Measurements from ENCODE around the gene DRD3.
A peak's percentile ranks its signal among the peaks of the same experiment; 100 is the strongest.

DRD3 gene

DNA sequence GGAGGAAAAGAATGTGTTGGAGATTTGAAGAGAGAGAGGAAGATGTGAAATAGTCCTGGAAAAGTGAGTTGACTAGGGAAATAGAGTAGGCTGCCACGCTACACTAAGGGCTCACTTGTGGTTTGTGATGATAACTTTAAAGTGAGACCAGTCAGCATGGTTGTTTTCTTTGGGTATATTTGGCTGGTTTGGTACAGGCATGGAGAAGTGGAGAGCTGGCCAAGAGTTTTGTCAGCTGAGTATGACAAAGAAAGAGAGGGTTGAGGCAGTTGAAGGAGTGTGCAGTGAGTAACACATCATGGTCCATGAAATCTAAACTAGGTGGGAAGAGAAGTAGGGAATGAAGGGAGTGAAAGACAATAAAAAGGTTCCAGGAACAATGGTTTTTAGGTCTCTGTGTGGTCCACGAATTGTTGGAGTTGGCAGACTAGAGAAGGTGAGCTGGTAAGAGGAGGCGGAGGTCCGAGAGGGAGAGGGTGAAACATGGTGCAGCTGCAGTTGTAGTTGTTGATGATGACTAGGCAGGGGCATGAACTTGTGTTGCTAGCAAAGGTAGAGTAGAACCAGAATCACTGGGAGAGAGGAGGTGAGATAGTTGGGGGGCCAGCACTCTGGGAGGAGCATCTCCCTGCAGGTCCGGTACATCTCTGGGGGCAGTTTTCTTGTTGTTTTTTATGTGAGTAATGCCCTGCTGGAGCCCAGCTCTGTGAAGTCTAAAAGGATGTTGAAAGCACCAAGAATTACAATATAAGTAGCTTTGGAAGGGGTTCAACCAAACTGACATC lies 37.5 kb upstream of the DRD3 start:
- Histone ChIP-seq H3K36me3 (ENCODE audit: control insufficient read depth, insufficient read depth, low read length) (no peaks in the 10 kb centered on the region), H3K4me1 (ENCODE audit: control insufficient read depth, insufficient read depth, low read length, poor library complexity, severe bottlenecking) (peaks cover 48% of the 10 kb centered on the region), H3K4me3 (ENCODE audit: insufficient read depth, low read depth, low read length, poor library complexity, severe bottlenecking) (no peak overlapping the region), H3K9me3 (ENCODE audit: control insufficient read depth, low read length) (no peaks in the 10 kb centered on the region), H3K27me3 (replicated peaks; ENCODE audit: control insufficient read depth, insufficient read depth, low read length, poor library complexity, severe bottlenecking) (no peaks in the 10 kb centered on the region), H3K27ac (ENCODE audit: insufficient read depth, low read length, poor library complexity, severe bottlenecking) (peak overlapping the region; percentile 93)
- no peak for DNase-seq

DNA sequence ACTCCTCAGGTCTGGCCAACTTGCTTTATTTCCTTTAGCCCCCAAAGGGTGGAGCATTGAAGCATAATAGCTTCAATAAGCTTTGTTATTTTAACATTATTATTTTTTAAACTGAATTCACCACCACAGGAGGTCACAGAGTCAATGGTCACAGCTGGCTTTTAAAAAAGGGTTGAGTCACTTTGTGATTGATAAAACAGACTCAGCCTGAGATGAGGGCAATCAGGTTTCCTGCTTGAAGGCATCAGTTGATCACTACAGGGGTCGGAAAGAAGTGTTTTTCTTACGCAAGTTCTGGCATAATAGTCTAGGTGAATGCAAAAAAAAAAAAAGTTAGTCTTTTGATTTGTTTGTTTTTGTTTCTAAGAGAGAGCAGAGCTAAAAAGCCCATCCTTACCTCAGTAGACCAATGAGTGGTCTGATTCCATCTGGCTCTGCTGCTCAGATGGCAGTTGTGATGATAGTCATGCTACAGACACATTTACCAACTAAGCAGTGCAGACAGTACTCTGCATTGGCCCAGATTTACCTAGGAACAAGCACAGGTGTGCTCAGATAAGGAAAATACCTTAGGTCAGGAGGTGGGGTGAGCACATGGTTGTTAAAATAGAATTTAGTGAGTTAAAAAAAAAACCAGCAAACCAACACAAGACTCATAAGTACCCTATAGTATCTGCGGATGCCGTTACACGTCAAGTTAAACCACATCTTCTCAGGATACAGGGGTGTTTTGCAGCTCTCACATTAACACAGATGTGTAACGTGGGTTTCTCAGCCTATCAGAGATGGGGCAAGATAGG lies 35.9 kb upstream of the DRD3 start:
- Histone ChIP-seq H3K36me3 (ENCODE audit: control insufficient read depth, insufficient read depth, low read length) (no peaks in the 10 kb centered on the region), H3K4me1 (ENCODE audit: control insufficient read depth, insufficient read depth, low read length, poor library complexity, severe bottlenecking) (peaks cover 42% of the 10 kb centered on the region), H3K27me3 (replicated peaks; ENCODE audit: control insufficient read depth, insufficient read depth, low read length, poor library complexity, severe bottlenecking) (no peaks in the 10 kb centered on the region), H3K9me3 (ENCODE audit: control insufficient read depth, low read length) (no peaks in the 10 kb centered on the region), H3K4me3 (ENCODE audit: insufficient read depth, low read depth, low read length, poor library complexity, severe bottlenecking) (peak overlapping the region; percentile 35), H3K27ac (ENCODE audit: insufficient read depth, low read length, poor library complexity, severe bottlenecking) (peak overlapping the region; percentile 93)
- peak; percentile 26 to 36 (median 34) for DNase-seq

DNA sequence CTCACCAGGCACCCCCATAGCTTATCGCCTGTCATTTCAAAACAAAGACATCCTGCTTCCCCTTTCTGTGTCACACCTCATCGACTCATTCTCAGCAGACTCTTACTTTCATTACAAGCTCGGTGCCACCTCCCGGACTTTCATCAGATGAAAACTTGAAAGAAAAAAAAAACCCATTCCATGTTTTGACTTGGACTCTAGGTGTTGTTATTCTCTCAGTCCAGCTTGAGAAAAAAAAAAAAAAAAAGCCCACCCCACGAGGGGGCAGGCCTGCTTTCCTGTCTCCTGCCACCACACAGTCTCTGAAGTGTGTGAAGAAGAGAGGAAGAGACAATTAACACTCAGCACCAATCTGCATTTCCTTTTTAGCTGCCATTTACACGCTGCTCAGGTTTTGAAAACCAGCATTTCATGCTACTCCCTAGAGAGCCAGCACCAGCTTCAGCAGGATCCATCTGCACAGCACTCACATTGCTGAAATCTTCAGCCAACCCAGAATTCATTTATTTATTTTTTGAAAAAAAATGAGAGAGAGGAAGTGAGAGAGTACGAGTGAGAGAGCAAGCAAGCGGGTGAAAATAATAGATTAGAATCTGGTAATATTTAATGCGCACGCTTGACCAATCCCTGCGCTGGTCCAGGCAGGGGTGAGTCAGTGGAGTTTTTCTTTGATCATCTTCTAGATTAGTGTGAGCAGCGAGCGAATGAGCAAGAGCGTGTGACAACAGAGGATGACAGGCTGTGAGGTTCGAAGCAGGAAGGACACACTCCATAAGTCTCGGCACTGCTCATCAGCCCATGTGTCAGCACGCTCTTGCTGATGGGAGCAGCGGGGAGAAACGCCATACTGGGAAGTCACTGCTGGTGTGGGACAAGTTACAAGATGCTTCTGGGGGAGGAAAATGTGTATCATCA lies 35.0 kb upstream of the DRD3 start:
- Histone ChIP-seq H3K27ac (ENCODE audit: insufficient read depth, low read length, poor library complexity, severe bottlenecking) (peak overlapping the region; percentile 93), H3K4me1 (ENCODE audit: control insufficient read depth, insufficient read depth, low read length, poor library complexity, severe bottlenecking) (peaks cover 42% of the 10 kb centered on the region), H3K36me3 (ENCODE audit: control insufficient read depth, insufficient read depth, low read length) (no peaks in the 10 kb centered on the region), H3K4me3 (ENCODE audit: insufficient read depth, low read depth, low read length, poor library complexity, severe bottlenecking) (peak overlapping the region; percentile 35), H3K27me3 (replicated peaks; ENCODE audit: control insufficient read depth, insufficient read depth, low read length, poor library complexity, severe bottlenecking) (no peaks in the 10 kb centered on the region), H3K9me3 (ENCODE audit: control insufficient read depth, low read length) (no peaks in the 10 kb centered on the region)
- peak; percentile 64 to 73 (median 69) for DNase-seq

DNA sequence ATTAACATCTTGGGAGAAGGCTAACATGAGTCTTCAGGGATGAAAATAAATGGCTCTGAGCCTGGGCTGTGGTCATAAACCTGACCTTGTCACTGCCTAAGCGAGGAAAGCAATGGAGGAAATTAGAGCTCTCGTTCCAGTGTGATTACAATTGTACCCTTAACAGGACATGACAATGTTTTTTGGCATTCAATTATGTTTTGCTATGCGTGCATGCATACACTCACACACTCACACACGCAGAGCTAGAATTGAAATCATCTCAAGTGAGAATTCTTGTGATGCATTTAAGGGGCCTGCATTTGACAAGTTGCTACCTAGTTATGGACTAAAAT lies 34.4 kb upstream of the DRD3 start:
- Histone ChIP-seq H3K36me3 (ENCODE audit: control insufficient read depth, insufficient read depth, low read length) (no peaks in the 10 kb centered on the region), H3K27ac (ENCODE audit: insufficient read depth, low read length, poor library complexity, severe bottlenecking) (peak overlapping the region; percentile 93), H3K4me1 (ENCODE audit: control insufficient read depth, insufficient read depth, low read length, poor library complexity, severe bottlenecking) (peaks cover 41% of the 10 kb centered on the region), H3K4me3 (ENCODE audit: insufficient read depth, low read depth, low read length, poor library complexity, severe bottlenecking) (peak overlapping the region; percentile 35), H3K9me3 (ENCODE audit: control insufficient read depth, low read length) (no peaks in the 10 kb centered on the region), H3K27me3 (replicated peaks; ENCODE audit: control insufficient read depth, insufficient read depth, low read length, poor library complexity, severe bottlenecking) (no peaks in the 10 kb centered on the region)
- no peak for DNase-seq

DNA sequence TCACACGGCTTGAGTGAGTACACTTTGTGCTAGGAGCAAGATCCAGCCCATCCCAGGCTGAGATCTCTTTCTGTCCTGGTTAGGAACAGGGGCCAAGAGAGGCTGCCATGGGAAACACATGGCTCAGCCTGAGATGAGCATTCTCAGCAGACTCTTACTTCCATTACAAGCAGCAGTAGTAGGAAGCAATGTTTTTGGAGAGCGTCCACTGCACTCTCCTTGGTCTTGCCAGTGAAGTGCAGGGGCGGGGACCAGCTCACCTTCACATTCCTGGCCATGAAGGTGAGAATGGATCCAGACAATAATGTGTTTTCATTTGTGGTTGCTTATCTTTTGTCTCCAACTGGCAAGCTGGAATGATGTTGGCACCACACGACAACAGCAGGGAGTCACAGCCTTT lies 33.8 kb upstream of the DRD3 start:
- no peaks in the 10 kb centered on the region for H3K27me3 ChIP-seq (replicated peaks; ENCODE audit: control insufficient read depth, insufficient read depth, low read length, poor library complexity, severe bottlenecking)
- no peak overlapping the region for H3K4me3 ChIP-seq (ENCODE audit: insufficient read depth, low read depth, low read length, poor library complexity, severe bottlenecking)
- no peaks in the 10 kb centered on the region for H3K36me3 ChIP-seq (ENCODE audit: control insufficient read depth, insufficient read depth, low read length)
- DNase-seq, result no peak
- H3K4me1 ChIP-seq (ENCODE audit: control insufficient read depth, insufficient read depth, low read length, poor library complexity, severe bottlenecking), result peaks cover 35% of the 10 kb centered on the region
- peak overlapping the region; percentile 93 for H3K27ac ChIP-seq (ENCODE audit: insufficient read depth, low read length, poor library complexity, severe bottlenecking)
- H3K9me3 ChIP-seq (ENCODE audit: control insufficient read depth, low read length), result no peaks in the 10 kb centered on the region

DNA sequence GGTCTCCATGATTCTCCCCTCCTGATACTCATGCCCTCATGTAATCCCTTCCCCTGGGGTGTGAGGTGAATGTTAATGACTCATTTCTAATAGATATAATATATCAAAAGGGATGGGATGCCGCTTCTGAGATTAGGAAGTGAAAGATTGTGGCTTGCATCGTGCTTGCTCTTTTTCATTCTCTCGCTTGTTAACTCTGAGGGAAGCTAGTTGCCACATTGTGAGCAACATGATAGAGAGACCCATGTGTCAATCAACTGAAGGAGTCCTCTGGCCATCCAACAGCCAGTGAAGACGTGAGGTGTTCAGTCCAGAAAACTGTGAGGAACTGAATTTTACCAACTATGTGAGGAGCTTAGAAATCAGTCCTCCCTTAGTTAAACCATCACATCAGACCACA lies 28.9 kb upstream of the DRD3 start:
- Histone ChIP-seq H3K27ac (ENCODE audit: insufficient read depth, low read length, poor library complexity, severe bottlenecking) (no peak overlapping the region), H3K4me1 (ENCODE audit: control insufficient read depth, insufficient read depth, low read length, poor library complexity, severe bottlenecking) (peaks cover 4% of the 10 kb centered on the region), H3K27me3 (replicated peaks; ENCODE audit: control insufficient read depth, insufficient read depth, low read length, poor library complexity, severe bottlenecking) (no peaks in the 10 kb centered on the region), H3K9me3 (ENCODE audit: control insufficient read depth, low read length) (no peaks in the 10 kb centered on the region), H3K4me3 (ENCODE audit: insufficient read depth, low read depth, low read length, poor library complexity, severe bottlenecking) (no peak overlapping the region), H3K36me3 (ENCODE audit: control insufficient read depth, insufficient read depth, low read length) (no peaks in the 10 kb centered on the region)
- DNase-seq, result no peak

DNA sequence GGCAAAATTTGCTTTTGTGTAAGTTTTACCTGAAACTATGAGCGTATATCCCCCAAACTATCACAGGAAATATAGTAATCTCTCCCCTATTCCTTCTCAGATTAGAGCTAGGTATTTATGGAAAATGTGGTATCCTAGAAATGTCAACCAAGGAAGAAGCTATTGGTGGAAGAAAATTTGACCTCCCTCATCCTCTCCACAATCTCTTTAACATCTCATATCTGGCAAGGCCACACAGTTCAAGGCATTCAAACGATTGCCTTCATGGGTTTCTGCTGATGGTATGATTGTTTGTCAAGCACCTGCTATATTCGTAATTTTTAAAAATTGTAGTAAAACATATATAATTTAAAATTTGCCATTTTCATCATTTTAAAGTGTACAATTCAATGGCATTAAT lies 27.5 kb upstream of the DRD3 start:
- no peaks in the 10 kb centered on the region for H3K27me3 ChIP-seq (replicated peaks; ENCODE audit: control insufficient read depth, insufficient read depth, low read length, poor library complexity, severe bottlenecking)
- no peaks in the 10 kb centered on the region for H3K36me3 ChIP-seq (ENCODE audit: control insufficient read depth, insufficient read depth, low read length)
- H3K27ac ChIP-seq (ENCODE audit: insufficient read depth, low read length, poor library complexity, severe bottlenecking), result no peak overlapping the region
- H3K9me3 ChIP-seq (ENCODE audit: control insufficient read depth, low read length), result no peaks in the 10 kb centered on the region
- no peak for DNase-seq
- H3K4me3 ChIP-seq (ENCODE audit: insufficient read depth, low read depth, low read length, poor library complexity, severe bottlenecking), result no peak overlapping the region
- H3K4me1 ChIP-seq (ENCODE audit: control insufficient read depth, insufficient read depth, low read length, poor library complexity, severe bottlenecking), result no peaks in the 10 kb centered on the region

DNA sequence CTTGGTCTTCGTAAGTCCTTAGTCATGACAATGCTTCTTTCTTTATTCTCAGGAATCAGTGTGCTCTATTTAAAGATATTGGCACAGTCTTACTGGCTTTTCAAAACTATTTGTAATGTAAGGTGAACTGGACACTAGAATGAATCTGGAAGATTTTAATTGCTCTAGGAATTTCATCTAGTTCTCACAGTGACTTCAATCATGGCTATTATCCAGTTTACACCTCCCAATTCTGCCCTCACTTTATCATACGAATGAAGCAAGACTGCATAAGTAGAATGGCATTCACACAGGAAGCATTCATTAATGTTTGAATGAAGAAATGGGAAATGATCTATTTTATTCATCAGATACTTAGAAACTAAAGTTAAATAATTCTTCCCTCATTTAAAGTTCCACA lies 26.7 kb upstream of the DRD3 start:
- no peak overlapping the region for H3K4me3 ChIP-seq (ENCODE audit: insufficient read depth, low read depth, low read length, poor library complexity, severe bottlenecking)
- H3K4me1 ChIP-seq (ENCODE audit: control insufficient read depth, insufficient read depth, low read length, poor library complexity, severe bottlenecking), result no peaks in the 10 kb centered on the region
- H3K27me3 ChIP-seq (replicated peaks; ENCODE audit: control insufficient read depth, insufficient read depth, low read length, poor library complexity, severe bottlenecking), result no peaks in the 10 kb centered on the region
- no peaks in the 10 kb centered on the region for H3K36me3 ChIP-seq (ENCODE audit: control insufficient read depth, insufficient read depth, low read length)
- DNase-seq, result no peak
- no peaks in the 10 kb centered on the region for H3K9me3 ChIP-seq (ENCODE audit: control insufficient read depth, low read length)
- no peak overlapping the region for H3K27ac ChIP-seq (ENCODE audit: insufficient read depth, low read length, poor library complexity, severe bottlenecking)

DNA sequence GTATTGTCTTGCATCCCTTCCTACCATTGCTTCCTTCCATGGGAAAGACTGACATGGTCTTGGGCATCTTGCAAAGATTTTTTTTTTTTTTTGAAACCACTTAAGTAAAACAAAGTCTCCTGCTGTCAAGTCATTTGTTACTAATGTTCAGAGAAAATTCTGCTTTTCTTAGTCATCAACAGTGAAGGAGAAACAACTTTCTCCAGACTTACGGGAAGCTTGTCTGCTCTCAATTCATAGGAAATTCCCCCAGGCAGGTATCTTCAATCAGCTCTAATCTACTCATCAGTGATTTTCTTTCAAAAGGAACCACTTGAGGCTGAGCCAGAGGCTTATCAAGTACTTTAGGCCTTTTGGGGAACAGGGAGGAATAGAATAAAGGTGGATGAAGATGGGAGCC lies 15.9 kb upstream of the DRD3 start:
- H3K4me1 ChIP-seq (ENCODE audit: control insufficient read depth, insufficient read depth, low read length, poor library complexity, severe bottlenecking), result no peaks in the 10 kb centered on the region
- H3K36me3 ChIP-seq (ENCODE audit: control insufficient read depth, insufficient read depth, low read length), result no peaks in the 10 kb centered on the region
- H3K4me3 ChIP-seq (ENCODE audit: insufficient read depth, low read depth, low read length, poor library complexity, severe bottlenecking), result no peak overlapping the region

More for the DNA sequence above, 15.9 kb upstream of the DRD3 start:
- H3K27me3 ChIP-seq (replicated peaks; ENCODE audit: control insufficient read depth, insufficient read depth, low read length, poor library complexity, severe bottlenecking), result no peaks in the 10 kb centered on the region
- no peak overlapping the region for H3K27ac ChIP-seq (ENCODE audit: insufficient read depth, low read length, poor library complexity, severe bottlenecking)
- no peak for DNase-seq
- H3K9me3 ChIP-seq (ENCODE audit: control insufficient read depth, low read length), result no peaks in the 10 kb centered on the region
